KMS-11 (cell line): Measurements from ENCODE around the gene VAMP8.
A peak's percentile ranks its signal among the peaks of the same experiment; 100 is the strongest.
"Not testable (repeated sequence)": the region's sequence is repeated elsewhere in the genome, so short reads cannot be mapped to it uniquely, and the experiment has no call there.

Experiments
- H2AFZ ChIP-seq: fragments of 200-600 bp; sonication (generic); 2 replicates; pipeline ENCODE4 v1.6.1; 2016; ENCODE audit warnings: antibody characterized with exemption, mixed run types, low read depth
- H3K27ac ChIP-seq: fragments of 200-600 bp; sonication (generic); 2 replicates; pipeline ENCODE4 v1.6.1; 2016; ENCODE audit warnings: mild to moderate bottlenecking, mixed run types
- H3K27me3 ChIP-seq: fragments of 200-600 bp; sonication (generic); 2 replicates; pipeline ENCODE4 v1.6.1; 2017; ENCODE audit warnings: mild to moderate bottlenecking, low read depth, mixed run types, moderate library complexity; ENCODE audit not compliant: insufficient read depth
- H3K36me3 ChIP-seq: fragments of 200-600 bp; sonication (generic); 2 replicates; pipeline ENCODE4 v1.6.1; 2017; ENCODE audit warnings: mild to moderate bottlenecking, mixed run types; ENCODE audit not compliant: insufficient read depth
- H3K4me1 ChIP-seq: fragments of 200-600 bp; sonication (generic); 2 replicates; pipeline ENCODE4 v1.6.1; 2016; ENCODE audit warnings: mild to moderate bottlenecking, low read depth, mixed run types; ENCODE audit not compliant: poor library complexity, severe bottlenecking
- H3K4me2 ChIP-seq: fragments of 200-600 bp; sonication (generic); 2 replicates; pipeline ENCODE4 v1.7.0; 2016; ENCODE audit warnings: mild to moderate bottlenecking, mixed run types
- H3K4me3 ChIP-seq: fragments of 200-600 bp; sonication (generic); IDR thresholded peaks from 2 replicates; pipeline ENCODE4 v1.6.1; 2017; ENCODE audit warnings: low read depth, low read length, mixed read lengths; ENCODE audit not compliant: insufficient read depth
- H3K79me2 ChIP-seq: fragments of 200-600 bp; sonication (generic); 2 replicates; pipeline ENCODE4 v1.6.1; 2016; ENCODE audit warnings: low read depth, mixed run types; ENCODE audit not compliant: insufficient read depth
- H3K9ac ChIP-seq: fragments of 200-600 bp; sonication (generic); 2 replicates; pipeline ENCODE4 v1.6.1; 2016; ENCODE audit warnings: mild to moderate bottlenecking, mixed run types
- H4K20me1 ChIP-seq: fragments of 200-600 bp; sonication (generic); 2 replicates; pipeline ENCODE4 v1.6.1; 2016; ENCODE audit warnings: mild to moderate bottlenecking, mixed run types; ENCODE audit not compliant: insufficient read depth
- TF ChIP-seq, protein P1 (sequence below): fragments of 200-600 bp; sonication (generic); conservative IDR thresholded peaks from 2 replicates; pipeline ENCODE4 v1.6.1; 2017; ENCODE audit warnings: low read depth, mild to moderate bottlenecking, antibody characterized with exemption, low read length, moderate library complexity, mixed read lengths

The VAMP8 gene

GRCh38 chr2:85540133-85540648 is 37.2 kb upstream of the VAMP8 start:
- peak overlapping the region; percentile 97 for H3K4me2 ChIP-seq
- H3K79me2 ChIP-seq = peaks cover 63% of the 10 kb centered on the region
- H3K27me3 ChIP-seq = no peaks in the 10 kb centered on the region; the same call in 1 of the 2 replicates
- TF ChIP-seq, protein P1, sequence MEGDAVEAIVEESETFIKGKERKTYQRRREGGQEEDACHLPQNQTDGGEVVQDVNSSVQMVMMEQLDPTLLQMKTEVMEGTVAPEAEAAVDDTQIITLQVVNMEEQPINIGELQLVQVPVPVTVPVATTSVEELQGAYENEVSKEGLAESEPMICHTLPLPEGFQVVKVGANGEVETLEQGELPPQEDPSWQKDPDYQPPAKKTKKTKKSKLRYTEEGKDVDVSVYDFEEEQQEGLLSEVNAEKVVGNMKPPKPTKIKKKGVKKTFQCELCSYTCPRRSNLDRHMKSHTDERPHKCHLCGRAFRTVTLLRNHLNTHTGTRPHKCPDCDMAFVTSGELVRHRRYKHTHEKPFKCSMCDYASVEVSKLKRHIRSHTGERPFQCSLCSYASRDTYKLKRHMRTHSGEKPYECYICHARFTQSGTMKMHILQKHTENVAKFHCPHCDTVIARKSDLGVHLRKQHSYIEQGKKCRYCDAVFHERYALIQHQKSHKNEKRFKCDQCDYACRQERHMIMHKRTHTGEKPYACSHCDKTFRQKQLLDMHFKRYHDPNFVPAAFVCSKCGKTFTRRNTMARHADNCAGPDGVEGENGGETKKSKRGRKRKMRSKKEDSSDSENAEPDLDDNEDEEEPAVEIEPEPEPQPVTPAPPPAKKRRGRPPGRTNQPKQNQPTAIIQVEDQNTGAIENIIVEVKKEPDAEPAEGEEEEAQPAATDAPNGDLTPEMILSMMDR = no peak
- peaks cover 37% of the 10 kb centered on the region for H3K36me3 ChIP-seq
- peaks cover 35% of the 10 kb centered on the region for H3K4me1 ChIP-seq
- H3K9ac ChIP-seq = peak overlapping the region; percentile 100
- peak overlapping the region; percentile 93 for H3K4me3 ChIP-seq
- H4K20me1 ChIP-seq = peaks cover 38% of the 10 kb centered on the region
- no peak overlapping the region for H2AFZ ChIP-seq
- H3K27ac ChIP-seq = peak overlapping the region; percentile 99

DNA sequence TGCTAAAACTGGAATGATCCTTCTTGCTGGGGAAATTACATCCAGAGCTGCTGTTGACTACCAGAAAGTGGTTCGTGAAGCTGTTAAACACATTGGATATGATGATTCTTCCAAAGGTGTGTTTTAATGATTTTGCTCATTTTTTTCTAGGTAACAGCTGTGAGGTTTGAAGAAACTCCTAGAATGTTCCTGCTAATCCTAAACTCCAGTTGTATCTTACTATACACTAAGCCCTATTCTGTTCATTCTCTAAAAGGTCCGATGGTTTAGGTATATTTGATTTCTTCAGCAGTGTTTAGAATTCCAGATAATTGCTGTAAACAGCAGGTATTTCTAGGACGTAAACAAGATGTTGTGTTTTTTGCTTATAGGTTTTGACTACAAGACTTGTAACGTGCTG is 36.1 kb upstream of the VAMP8 start:
- Histone ChIP-seq H3K4me3 (no peak overlapping the region), H3K4me2 (peak overlapping the region; percentile 97), H4K20me1 (peaks cover 48% of the 10 kb centered on the region), H3K27ac (peak overlapping the region; percentile 99; the same call in 1 of the 2 replicates), H3K9ac (peak overlapping the region; percentile 100; the same call in 1 of the 2 replicates), H2AFZ (no peak overlapping the region), H3K4me1 (peaks cover 35% of the 10 kb centered on the region), H3K36me3 (peaks cover 37% of the 10 kb centered on the region), H3K79me2 (peaks cover 63% of the 10 kb centered on the region), H3K27me3 (no peaks in the 10 kb centered on the region; the same call in 1 of the 2 replicates)
- TF ChIP-seq, protein P1 = no peak

DNA sequence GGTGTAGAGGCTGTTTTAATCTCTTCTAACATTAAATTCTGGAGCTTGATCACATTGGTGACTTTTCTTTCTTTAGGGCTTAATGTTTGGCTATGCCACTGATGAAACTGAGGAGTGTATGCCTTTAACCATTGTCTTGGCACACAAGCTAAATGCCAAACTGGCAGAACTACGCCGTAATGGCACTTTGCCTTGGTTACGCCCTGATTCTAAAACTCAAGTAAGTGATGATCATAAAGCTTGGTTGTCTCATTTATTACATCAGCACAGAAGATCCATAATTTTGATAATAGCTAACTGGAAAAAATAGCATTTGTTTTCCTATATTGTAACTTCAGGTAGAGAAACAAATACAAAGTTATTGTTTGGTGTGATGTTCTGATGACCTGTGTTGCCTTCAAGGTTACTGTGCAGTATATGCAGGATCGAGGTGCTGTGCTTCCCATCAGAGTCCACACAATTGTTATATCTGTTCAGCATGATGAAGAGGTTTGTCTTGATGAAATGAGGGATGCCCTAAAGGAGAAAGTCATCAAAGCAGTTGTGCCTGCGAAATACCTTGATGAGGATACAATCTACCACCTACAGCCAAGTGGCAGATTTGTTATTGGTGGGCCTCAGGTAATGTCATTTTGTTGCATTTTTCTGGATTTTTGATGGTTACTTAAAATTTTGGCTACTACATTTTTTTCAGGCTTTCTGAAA is 35.5 kb upstream of the VAMP8 start:
- peak overlapping the region; percentile 99; the same call in 1 of the 2 replicates for H3K27ac ChIP-seq
- peak overlapping the region; percentile 97 for H3K4me2 ChIP-seq
- peaks cover 48% of the 10 kb centered on the region for H4K20me1 ChIP-seq

GRCh38 chr2:85542777-85543176 is 34.6 kb upstream of the VAMP8 start:
- H3K27me3 ChIP-seq = no peaks in the 10 kb centered on the region; the same call in 1 of the 2 replicates
- H3K4me1 ChIP-seq = peaks cover 26% of the 10 kb centered on the region
- peak overlapping the region; percentile 99; the same call in 1 of the 2 replicates for H3K27ac ChIP-seq
- peaks cover 37% of the 10 kb centered on the region for H3K36me3 ChIP-seq
- no peak overlapping the region for H3K4me3 ChIP-seq
- peak overlapping the region; percentile 100; the same call in 1 of the 2 replicates for H3K9ac ChIP-seq
- H3K79me2 ChIP-seq = peaks cover 52% of the 10 kb centered on the region
- no peak overlapping the region for H2AFZ ChIP-seq
- H3K4me2 ChIP-seq = peak overlapping the region; percentile 97; the same call in 1 of the 2 replicates
- TF ChIP-seq, protein P1 = no peak
- H4K20me1 ChIP-seq = peaks cover 48% of the 10 kb centered on the region

More for the DNA sequence above, 35.5 kb upstream of the VAMP8 start:
- TF ChIP-seq, protein P1 = no peak
- peaks cover 32% of the 10 kb centered on the region for H3K4me1 ChIP-seq
- H3K9ac ChIP-seq = peak overlapping the region; percentile 100; the same call in 1 of the 2 replicates
- peaks cover 61% of the 10 kb centered on the region for H3K79me2 ChIP-seq
- H3K27me3 ChIP-seq = no peaks in the 10 kb centered on the region; the same call in 1 of the 2 replicates
- peaks cover 37% of the 10 kb centered on the region for H3K36me3 ChIP-seq
- H3K4me3 ChIP-seq = no peak overlapping the region
- no peak overlapping the region for H2AFZ ChIP-seq

DNA sequence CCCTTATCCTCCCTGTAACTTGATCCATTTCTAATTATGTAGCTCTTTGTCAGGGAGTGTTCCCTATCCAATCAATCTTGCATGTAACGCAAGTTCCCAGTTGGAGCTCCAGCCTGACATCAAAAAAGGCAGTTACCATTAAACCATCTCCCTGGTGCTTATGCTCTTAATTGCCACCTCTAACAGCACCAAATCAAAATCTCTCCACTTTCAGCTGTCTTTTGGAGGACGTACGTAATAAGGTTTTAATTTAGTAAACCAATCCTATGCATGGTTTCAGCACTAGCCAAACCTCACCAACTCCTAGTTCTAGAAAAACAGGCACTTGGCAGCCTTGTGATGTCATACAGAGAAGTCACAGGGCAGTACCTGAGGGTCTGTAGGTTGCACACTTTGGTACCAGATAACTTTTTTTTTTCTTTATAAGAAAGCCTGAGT is 33.1 kb upstream of the VAMP8 start:
- H3K4me2 ChIP-seq, H3K27me3 ChIP-seq, H3K27ac ChIP-seq, H2AFZ ChIP-seq, H3K4me3 ChIP-seq, H3K9ac ChIP-seq: not testable (repeated sequence)
- H4K20me1 ChIP-seq = peaks cover 48% of the 10 kb centered on the region
- H3K36me3 ChIP-seq = peaks cover 37% of the 10 kb centered on the region
- H3K4me1 ChIP-seq = peaks cover 26% of the 10 kb centered on the region
- peaks cover 43% of the 10 kb centered on the region for H3K79me2 ChIP-seq

DNA sequence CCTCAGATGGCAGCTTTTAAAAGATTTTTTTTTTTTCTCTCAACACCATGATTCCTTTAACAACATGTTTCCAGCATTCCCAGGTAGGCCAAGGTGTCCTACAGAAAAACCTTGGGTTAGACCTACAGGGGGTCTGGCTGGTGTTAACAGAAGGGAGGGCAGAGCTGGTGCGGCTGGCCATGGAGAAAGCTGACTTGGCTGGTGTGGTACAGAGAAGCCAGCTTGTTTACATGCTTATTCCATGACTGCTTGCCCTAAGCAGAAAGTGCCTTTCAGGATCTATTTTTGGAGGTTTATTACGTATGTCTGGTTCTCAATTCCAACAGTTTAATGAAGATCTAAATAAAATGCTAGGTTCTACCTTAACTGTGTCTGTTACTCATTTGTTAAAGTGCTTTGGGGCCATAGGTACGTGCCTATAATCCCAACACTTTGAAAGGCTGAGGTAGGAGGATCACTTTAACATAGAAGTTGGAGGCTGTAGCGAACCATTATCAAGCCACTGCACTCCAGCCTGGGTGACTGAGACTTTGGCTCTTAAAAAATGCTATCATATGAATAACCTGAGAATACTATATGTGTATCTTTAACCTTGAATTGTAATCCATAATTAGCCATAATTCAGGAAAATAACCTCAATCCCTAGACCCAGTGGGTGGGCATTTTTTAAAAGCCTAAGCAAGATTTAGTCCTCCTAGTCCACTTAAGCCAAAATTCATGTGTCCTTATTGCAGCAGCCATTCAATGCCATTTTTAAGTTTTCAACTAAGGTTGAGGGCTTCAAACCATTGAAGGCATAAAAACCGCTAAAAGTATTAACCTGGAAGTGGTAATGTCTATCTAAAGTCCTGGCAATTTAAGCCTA is 32.2 kb upstream of the VAMP8 start:
- H3K9ac ChIP-seq, H3K27me3 ChIP-seq, H2AFZ ChIP-seq, H3K4me2 ChIP-seq, H3K4me3 ChIP-seq: not testable (repeated sequence)
- H3K4me1 ChIP-seq = peaks cover 26% of the 10 kb centered on the region
- H4K20me1 ChIP-seq = peaks cover 43% of the 10 kb centered on the region
- peaks cover 33% of the 10 kb centered on the region for H3K36me3 ChIP-seq
- H3K27ac ChIP-seq = peak overlapping the region; percentile 23; the same call in 1 of the 2 replicates
- peaks cover 35% of the 10 kb centered on the region for H3K79me2 ChIP-seq
